DND-41 (cell line): ENCODE results near the gene ZNF8.

Experiments used
- CTCF ChIP-seq: IDR thresholded peaks from 2 replicates; pipeline ENCODE4 v1.5.1; 2012; ENCODE audit warnings: borderline replicate concordance, low read length, moderate library complexity, mild to moderate bottlenecking; ENCODE audit not compliant: poor library complexity, severe bottlenecking; ENCODE audit errors: extremely low read depth
- EZH2 ChIP-seq: IDR thresholded peaks from 3 replicates; pipeline ENCODE4 v1.6.1; 2012; ENCODE audit warnings: borderline replicate concordance, low read depth, mild to moderate bottlenecking, moderate library complexity, low read length, inconsistent platforms; ENCODE audit not compliant: severe bottlenecking

- TF ChIP-seq CTCF (no peak), EZH2 (no peak)
Measured at GRCh38 chr19:58275564-58275963, 3.2 kb upstream of the ZNF8 start.
